PFSK-1 (cell line): Measurements from ENCODE around the gene LRPAP1.

Source experiments
- FOXP2 ChIP-seq: optimal IDR thresholded peaks from 2 replicates; pipeline ENCODE3; 2011; ENCODE audit warnings: borderline replicate concordance, control low read depth, inconsistent platforms; ENCODE audit not compliant: insufficient read depth; ENCODE audit errors: extremely low read length, extremely low read depth
- POLR2AphosphoS5 ChIP-seq: IDR thresholded peaks from 2 replicates; pipeline ENCODE4 v1.6.1; 2012; ENCODE audit warnings: low read depth, mild to moderate bottlenecking, control low read depth, low read length, moderate library complexity
- REST ChIP-seq, 2 experiments: IDR thresholded peaks; 2 replicates each; pipeline versions ENCODE4 v1.6.1 to v1.8.0; 2011 to 2012; ENCODE audit warnings: low read depth in 2 of 2, low read length in 2 of 2, control low read depth in 1 of 2, inconsistent platforms in 1 of 2, mild to moderate bottlenecking in 1 of 2, moderate library complexity in 1 of 2; ENCODE audit not compliant: insufficient read depth in 1 of 2
- SIN3A ChIP-seq: IDR thresholded peaks from 2 replicates; pipeline ENCODE4 v1.6.1; 2012; ENCODE audit warnings: mild to moderate bottlenecking, low read length, moderate library complexity, borderline replicate concordance; ENCODE audit not compliant: insufficient read depth
- TAF1 ChIP-seq: IDR thresholded peaks from 2 replicates; pipeline ENCODE4 v1.6.1; 2012; ENCODE audit warnings: low read length, control low read depth, borderline replicate concordance; ENCODE audit not compliant: insufficient read depth

The LRPAP1 gene

GRCh38 chr4:3476341-3476747, 55.9 kb downstream of the LRPAP1 start:
- TF ChIP-seq REST (IDR thresholded peaks at IDR 0.05; ENCODE audit: insufficient read depth in 1 of 2, low read depth in 2 of 2, low read length in 2 of 2) (no peak), POLR2AphosphoS5 (no peak), SIN3A (no peak), TAF1 (no peak), FOXP2 (no peak)

GRCh38 chr4:3475713-3476260, 56.4 kb downstream of the LRPAP1 start:
- TF ChIP-seq TAF1, result no peak

- TF ChIP-seq REST (IDR thresholded peaks at IDR 0.05; ENCODE audit: insufficient read depth in 1 of 2, low read depth in 2 of 2, low read length in 2 of 2) (no peak), SIN3A (no peak)
Observed at GRCh38 chr4:3475041-3475712, 57.0 kb downstream of the LRPAP1 start.

GRCh38 chr4:3473996-3474765, 58.0 kb downstream of the LRPAP1 start:
- no peak for TF ChIP-seq FOXP2
- TF ChIP-seq TAF1, result no peak
- no peak for TF ChIP-seq SIN3A

GRCh38 chr4:3473181-3473950, 58.9 kb downstream of the LRPAP1 start:
- no peak for TF ChIP-seq TAF1
- TF ChIP-seq POLR2AphosphoS5, result no peak
- no peak for TF ChIP-seq REST (IDR thresholded peaks at IDR 0.05; ENCODE audit: insufficient read depth in 1 of 2, low read depth in 2 of 2, low read length in 2 of 2)
- no peak for TF ChIP-seq FOXP2
- no peak for TF ChIP-seq SIN3A
